Fibroblast of the aortic adventitia (primary cell): ENCODE results near the gene MTFR2. TPM values are rescaled to one million over a fixed set of nuclear protein-coding genes. Genes with fewer than 3 reads are reported as not detected.

ENCODE experiments used
- DNase-seq: peaks from one replicate; pipeline ENCODE4 v3.0.0-alpha.2; 2010; ENCODE audit warnings: low read depth
- H3K4me3 ChIP-seq: 2 replicates; pipeline ENCODE4 v1.5.1; 2011; ENCODE audit warnings: low read depth, mild to moderate bottlenecking, control low read depth, low read length, moderate library complexity
- CTCF ChIP-seq: IDR thresholded peaks from 2 replicates; pipeline ENCODE4 v1.5.1; 2011; ENCODE audit warnings: mild to moderate bottlenecking, low read length, control low read depth, inconsistent platforms; ENCODE audit not compliant: insufficient read depth
- total RNA-seq: library from RNA; depleted of rRNA; stranded (reverse); fragments of >200 nt; gene quantifications from 2 replicates; pipeline ENCODE4 v1.2.3, GENCODE V29; 2012; ENCODE audit warnings: low replicate concordance

The MTFR2 gene
- total RNA-seq = 1.5 and 6.1 TPM in 2 replicates

- peak within 1 kb of the TSS; percentile 92 for H3K4me3 ChIP-seq
- DNase-seq = peak; percentile 99
- no peak for TF ChIP-seq CTCF
Observed at GRCh38 chr6:136249811-136250685, at the start of gene MTFR2. MTFR2 (minus strand) TSS chr6:136250311; CDS start chr6:136249099, 1,212 bp downstream.

GRCh38 chr6:136294621-136295020, 44.5 kb upstream of the MTFR2 start:
- TF ChIP-seq CTCF = no peak
- DNase-seq = no peak
- H3K4me3 ChIP-seq = no peak overlapping the region

- peak; percentile 93 for DNase-seq
- no peak for TF ChIP-seq CTCF
- H3K4me3 ChIP-seq = peak overlapping the region; percentile 72
Observed at GRCh38 chr6:136290410-136291010, 40.4 kb upstream of the MTFR2 start.

GRCh38 chr6:136289579-136290409, 39.7 kb upstream of the MTFR2 start, which contains the start of gene BCLAF1:
BCLAF1 (minus strand) TSS chr6:136289846; CDS start chr6:136279866, 9,980 bp downstream.
- no peak for TF ChIP-seq CTCF
- DNase-seq = peak; percentile 100
- peak within 1 kb of the TSS; percentile 100 for H3K4me3 ChIP-seq

- DNase-seq = peak; percentile 90
- no peak for TF ChIP-seq CTCF
- H3K4me3 ChIP-seq = peak overlapping the region; percentile 100
Observed at GRCh38 chr6:136289327-136289578, 39.1 kb upstream of the MTFR2 start.

GRCh38 chr6:136288566-136289326, 38.6 kb upstream of the MTFR2 start:
- H3K4me3 ChIP-seq = peak overlapping the region; percentile 100
- peak; percentile 91 for DNase-seq
- TF ChIP-seq CTCF = peak; percentile 57
